SK-MEL-5 (cell line): Measurements from ENCODE around the gene GIPC2. TPM values are rescaled to one million over a fixed set of nuclear protein-coding genes. Genes with fewer than 3 reads are reported as not detected.
"Not testable (repeated sequence)": the region's sequence is repeated elsewhere in the genome, so short reads cannot be mapped to it uniquely, and the experiment has no call there.

Experiments used
- DNase-seq: peaks from one replicate; pipeline ENCODE4 v3.0.0-alpha.2; 2016; ENCODE audit warnings: low read depth, low spot score
- in situ Hi-C: cut with HindIII; loops from 2 replicates; pipeline ENCODE4 v1.10.0; 2016; ENCODE audit warnings: low sequenced_read_pairs, high pct_unique_total_duplicates, low pct_unique_long_range_greater_than_20kb
- polyA plus RNA-seq, 2 experiments: library from polyadenylated mRNA; depleted of rRNA; stranded (reverse); fragments of >200 nt; gene quantifications; 2 replicates each; pipeline ENCODE4 v1.2.3, GENCODE V29; 2015
- total RNA-seq: library from RNA; depleted of rRNA; stranded (reverse); fragments of >200 nt; shearing (Covaris generic); gene quantifications from 2 replicates; pipeline ENCODE4 v1.2.3, GENCODE V29; 2014; rRNA removed

Gene GIPC2, protein sequence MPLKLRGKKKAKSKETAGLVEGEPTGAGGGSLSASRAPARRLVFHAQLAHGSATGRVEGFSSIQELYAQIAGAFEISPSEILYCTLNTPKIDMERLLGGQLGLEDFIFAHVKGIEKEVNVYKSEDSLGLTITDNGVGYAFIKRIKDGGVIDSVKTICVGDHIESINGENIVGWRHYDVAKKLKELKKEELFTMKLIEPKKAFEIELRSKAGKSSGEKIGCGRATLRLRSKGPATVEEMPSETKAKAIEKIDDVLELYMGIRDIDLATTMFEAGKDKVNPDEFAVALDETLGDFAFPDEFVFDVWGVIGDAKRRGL
- total RNA-seq = not detected in 2 replicates
- not detected in 2 replicates for polyA plus RNA-seq (2015; cell fraction: cytosol; rRNA removed)
- polyA plus RNA-seq (2015; cell fraction: nucleus; rRNA removed) = not detected in 2 replicates

DNA sequence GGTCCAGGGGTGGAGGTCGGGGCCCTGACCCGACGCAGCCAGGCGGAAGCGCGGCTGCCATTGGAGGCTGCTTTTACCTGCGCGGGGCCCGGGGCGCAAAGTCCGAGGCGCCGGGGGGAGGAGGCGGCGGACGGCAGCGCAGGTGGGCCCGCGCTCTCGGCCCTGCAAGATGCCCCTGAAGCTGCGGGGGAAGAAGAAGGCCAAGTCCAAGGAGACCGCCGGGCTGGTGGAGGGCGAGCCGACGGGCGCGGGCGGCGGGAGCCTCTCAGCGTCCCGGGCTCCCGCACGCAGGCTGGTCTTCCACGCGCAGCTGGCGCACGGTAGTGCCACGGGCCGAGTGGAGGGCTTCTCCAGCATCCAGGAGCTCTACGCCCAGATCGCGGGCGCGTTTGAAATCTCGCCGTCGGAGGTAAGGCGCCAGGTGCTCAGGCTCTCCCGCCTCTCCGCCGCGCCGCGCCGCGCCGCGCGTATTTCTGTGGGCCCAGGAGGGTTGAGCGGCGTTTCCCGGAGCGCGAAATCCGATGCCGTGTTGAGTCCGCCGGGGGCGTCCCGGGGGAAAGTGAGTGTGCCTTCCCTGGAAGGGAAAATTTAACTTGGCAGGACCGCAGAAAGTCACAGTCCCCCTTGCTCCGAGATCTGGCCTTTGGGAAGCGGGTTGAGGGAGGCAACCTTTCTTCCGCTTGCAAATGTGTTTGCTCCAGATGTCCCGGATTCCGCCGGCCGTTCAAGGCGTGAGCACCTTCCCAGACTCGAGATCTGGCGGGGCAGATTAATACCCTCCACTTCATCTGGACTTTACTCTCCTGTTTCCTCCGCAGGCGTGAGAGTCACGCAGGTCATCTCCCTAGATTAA, at the start of gene GIPC2:
TSS of gene GIPC2 (plus strand) at position 41 of the 853 bp plus-strand sequence. CDS start at position 170, 129 bp downstream.
- no peak for DNase-seq
- in situ Hi-C loops = no loop called here

DNA sequence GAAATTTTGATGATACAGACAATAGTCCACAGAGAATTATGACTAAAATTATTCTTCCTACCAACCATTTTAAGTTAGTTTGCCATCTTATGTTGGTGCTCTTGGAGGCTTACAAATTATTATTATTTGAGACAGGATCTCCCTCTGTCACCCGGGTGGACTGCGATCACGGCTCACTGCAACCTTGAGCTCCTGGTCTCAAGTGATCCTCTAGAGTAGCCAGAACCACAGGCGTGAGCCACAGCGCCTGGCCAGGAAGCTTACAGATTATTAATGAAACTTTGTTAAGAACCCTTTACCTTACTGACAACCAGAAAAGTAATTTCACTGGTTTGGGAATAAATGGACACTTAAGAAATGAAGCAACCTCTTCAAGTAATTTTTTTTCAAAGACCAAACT, 49.0 kb upstream of the GIPC2 start:
- in situ Hi-C loops = no loop called here
- DNase-seq = no peak

DNA sequence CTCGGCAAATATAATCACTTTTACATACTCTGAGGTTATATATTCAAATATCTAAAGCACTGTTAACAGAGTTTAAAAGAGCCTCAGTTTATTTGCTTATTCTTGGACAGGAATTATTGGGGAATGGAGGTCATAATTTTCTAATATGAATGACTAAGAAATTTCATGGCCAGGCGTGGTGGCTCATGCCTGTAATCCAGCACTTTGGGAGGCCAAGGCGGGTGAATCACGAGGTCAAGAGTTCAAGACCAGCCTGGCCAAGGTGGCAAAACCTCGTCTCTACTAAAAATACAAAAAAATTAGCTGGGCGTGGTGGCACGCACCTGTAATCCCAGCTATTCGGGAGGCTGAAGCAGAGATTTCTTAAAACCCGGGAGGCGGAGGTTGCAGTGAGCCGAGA, 45.2 kb upstream of the GIPC2 start:
- DNase-seq, in situ Hi-C loops: not testable (repeated sequence)

DNA sequence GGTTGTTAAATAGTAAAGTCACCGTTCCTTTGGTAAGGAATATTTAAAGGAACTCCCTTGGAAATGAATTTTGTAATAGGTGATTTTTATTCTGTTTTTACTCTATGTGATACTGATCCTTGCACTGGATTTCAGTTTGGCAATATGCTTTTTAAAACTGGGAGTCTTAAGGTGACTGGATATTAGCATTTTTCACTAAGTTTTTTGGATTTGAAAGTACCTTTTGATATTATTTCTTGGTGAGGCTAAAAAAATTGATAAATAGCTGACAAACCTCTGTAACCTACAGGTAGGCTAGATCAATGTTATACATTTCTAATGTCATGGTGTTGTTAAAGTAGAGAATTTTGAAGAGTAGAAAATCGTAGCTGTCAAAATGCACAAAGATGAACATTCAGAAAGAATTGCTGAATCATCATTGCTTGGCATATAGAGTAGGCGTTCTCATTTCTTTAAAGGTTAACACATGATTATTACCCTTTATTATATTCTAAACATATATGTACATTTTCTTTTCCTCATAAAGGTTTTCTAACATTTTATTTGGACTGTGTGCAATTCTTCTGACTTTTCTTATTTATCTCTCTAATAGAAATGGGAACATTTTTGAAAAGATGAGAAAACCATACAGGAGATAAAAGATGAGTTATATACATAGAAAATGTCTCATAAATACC, 42.6 kb upstream of the GIPC2 start:
- DNase-seq = peak; percentile 33
- in situ Hi-C loops = no loop called here

DNA sequence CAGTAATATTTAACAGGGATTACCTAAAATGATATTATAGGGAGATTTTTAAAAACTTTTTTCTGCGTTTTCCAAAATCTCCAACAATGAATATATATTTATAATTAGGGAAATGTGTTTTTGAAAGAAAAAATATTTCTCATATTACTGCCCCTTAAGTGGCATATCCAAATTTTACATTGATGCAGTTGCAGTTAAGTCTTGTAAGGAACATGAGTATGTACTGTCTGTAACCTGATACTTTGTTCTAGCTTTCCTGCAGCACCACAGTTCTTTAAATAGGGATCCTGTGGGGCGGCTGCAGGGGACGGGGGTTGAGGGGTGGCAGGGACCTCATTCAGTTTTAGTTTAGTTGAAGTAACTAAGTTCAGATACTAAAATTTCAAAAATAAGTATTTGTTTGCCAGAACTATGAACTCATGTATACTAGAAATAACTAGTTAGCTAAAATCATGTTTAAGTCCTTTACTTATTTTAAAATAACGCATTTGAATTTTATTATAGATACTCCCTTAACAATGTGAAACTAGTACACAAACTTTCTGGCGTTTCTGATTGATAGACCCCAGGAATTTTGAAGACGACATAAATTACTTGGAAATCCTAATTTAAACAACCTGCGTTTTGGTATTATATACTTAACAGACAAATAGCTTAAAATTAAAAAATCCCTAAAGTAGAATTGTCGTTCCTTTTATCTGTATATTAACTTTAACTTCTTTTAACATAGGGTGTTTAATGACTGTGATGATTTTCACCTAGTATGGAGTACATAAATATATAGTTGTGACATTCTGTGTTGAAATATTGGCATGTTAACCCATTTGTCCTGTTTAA, 41.7 kb upstream of the GIPC2 start:
- peak; percentile 79 for DNase-seq
- in situ Hi-C loops = no loop called here

DNA sequence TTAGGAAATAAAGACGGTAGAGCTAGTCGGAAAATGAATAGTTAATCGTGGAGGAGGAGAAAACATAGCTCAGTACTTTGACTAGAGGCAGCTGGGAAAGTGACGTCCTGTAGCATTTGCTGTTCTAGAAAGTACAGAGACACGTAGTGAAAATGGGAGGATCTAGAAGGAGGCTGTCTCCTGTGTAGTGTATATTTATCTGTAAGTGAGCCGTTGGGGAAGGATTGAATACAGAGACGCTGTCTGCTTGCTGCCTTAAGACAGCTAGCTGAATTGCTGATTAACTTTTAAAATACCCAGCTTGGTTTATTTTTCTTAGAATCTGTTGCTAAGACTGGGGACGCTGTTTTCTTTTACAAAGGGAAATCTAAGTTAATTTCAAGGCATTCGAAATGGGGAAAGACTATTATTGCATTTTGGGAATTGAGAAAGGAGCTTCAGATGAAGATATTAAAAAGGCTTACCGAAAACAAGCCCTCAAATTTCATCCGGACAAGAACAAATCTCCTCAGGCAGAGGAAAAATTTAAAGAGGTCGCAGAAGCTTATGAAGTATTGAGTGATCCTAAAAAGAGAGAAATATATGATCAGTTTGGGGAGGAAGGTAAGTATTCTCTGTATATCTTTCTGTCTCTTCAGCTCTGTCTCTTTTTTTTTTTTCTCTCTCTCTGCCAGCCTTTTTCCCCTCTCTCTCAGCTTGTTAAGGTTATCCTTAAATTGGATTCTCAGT, 40.9 kb upstream of the GIPC2 start, which contains the start of gene DNAJB4:
TSS of gene DNAJB4 (plus strand) at position 221 of the 729 bp plus-strand sequence. CDS start at position 393, 172 bp downstream.
- in situ Hi-C loops = no loop called here

DNA sequence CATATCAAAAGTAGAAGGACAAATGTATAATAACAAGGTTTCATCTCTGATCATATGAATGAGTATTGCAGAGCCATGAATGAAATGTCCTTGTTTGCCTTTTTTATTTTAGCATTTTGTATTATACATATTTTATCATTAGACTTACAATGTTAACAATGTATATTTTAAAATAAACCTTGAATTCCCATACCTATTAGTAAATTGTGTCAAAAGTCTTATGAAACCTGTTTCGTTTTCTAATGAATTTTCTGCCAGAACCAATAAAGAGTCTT, 40.4 kb upstream of the GIPC2 start:
- in situ Hi-C loops = no loop called here
- DNase-seq = no peak

More for the DNA sequence above, 40.9 kb upstream of the GIPC2 start, which contains the start of gene DNAJB4:
- DNase-seq = peak; percentile 98

DNA sequence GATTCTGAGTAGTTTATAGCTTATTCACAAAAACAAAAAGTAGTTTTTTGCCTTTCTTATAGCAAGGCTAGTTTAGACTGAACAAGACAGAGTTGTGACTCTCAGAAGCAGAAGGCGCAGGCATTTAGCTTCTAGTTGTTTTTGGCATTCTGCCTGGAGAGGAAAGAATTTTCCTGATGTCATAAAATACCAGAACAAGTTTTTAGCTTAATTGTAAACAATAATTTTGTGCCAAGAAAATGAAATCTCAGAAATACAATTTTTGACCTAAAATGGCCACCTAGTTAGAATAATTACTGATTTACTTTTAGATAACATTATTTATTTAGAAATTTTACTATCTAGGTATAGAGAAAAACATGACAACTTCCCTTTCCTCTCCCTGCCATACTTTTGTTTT, 40.0 kb upstream of the GIPC2 start:
- peak; percentile 66 for DNase-seq
- in situ Hi-C loops = no loop called here

DNA sequence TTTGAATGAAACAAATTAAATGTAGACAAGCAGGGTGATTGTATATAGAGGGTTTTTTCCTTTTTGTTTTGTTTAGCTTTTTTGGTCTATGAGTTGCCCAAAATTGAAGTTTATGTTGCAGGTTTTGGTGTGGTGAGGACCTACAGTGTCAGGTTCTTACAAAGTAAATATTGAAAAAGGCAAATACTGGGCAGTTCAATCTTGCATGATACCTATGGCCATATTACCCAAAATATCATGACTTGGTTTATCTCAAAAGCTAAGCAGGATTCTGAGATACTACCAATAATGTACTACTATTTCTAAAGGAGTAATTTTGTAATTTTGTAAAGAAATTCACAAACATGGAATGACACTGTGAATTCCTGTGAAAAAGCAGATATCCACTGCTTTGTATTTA, 39.2 kb upstream of the GIPC2 start:
- DNase-seq = no peak
- in situ Hi-C loops = no loop called here

DNA sequence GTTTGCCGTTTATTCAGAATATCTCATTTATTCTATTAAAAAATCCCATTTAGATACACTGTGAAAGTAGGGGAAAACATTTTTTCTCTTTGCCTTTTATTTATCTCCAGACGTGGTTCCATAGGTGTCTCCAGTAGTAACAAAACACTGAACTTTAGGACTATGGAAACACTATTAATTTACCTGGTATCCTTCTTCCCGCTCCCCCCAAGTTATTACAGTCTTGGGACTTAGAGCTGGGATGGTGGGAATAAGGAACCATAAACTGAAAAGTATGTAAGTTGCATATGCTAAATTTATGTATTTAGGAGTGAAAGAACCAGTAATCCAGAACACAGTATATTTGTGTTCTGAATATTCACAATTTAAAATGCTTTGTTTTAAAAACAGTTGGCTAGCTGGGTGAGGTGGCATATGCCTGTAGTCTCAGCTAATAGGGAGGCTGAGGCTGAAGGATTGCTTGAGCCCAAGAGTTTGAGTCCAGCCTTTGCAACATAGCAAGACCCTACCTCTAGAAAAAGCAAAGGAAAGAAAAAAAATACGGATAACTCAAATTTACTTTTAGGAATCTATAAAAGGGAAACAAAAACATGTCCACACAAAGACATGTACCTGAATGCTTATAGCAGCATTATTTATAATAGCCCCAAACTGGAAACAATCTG, 38.0 kb upstream of the GIPC2 start:
- in situ Hi-C loops = no loop called here
- no peak for DNase-seq

DNA sequence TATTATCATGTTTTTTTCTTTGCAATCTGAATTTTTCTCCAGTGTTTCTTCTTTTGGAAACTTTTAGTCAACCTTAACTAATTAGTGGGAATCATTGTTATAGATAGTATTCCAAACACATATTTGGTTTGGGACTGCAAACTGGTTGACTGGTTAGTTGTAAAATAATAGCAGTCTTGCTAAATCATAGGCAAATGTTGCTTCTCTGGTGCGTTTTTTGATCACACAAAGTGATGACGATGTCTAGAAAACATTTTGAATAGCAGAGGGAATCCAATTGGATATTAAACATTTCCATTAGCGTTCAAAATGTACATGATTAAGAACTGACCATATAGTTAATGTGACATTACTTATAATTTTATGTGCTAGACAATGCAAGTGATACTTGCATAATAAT, 36.5 kb upstream of the GIPC2 start:
- no peak for DNase-seq
- in situ Hi-C loops = no loop called here

DNA sequence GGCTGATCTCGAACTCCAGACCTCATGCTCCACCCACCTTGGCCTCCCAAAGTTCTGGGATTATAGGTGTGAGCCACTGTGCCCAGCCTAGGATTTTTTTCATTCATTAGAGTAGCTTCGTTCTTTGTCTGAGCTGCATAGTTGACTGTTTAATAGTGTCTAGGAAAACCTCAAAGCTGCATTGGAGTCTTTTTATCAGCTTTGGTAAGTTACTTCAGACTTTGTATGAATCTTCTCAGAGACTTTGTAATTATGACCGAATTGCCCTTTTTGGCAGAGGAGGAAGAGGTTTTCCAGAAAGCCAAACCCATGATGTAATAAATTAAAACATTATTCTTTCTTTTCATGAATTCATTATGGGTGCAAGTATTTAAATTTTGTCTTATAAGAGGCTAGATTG, 35.9 kb upstream of the GIPC2 start:
- DNase-seq = no peak
- in situ Hi-C loops = no loop called here

DNA sequence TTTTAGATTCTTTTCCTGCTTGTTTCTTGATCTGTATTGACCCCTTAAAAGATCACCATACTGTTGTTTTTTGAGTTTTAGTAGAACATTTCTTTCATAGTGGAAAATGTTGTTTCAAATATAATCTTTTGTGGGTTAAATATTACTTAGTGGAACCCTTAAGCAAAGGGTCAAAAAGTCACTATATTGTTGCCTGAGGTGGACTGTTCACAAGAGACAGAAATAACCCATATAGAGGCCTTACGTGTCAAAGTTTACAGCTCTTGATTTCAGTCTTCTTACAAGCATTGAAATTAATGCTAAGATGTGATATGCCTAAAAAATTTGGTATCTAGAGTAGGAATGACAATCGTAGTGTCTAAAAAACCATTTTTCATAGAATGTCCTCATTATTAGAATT, 34.7 kb upstream of the GIPC2 start:
- no peak for DNase-seq
- in situ Hi-C loops = no loop called here

DNA sequence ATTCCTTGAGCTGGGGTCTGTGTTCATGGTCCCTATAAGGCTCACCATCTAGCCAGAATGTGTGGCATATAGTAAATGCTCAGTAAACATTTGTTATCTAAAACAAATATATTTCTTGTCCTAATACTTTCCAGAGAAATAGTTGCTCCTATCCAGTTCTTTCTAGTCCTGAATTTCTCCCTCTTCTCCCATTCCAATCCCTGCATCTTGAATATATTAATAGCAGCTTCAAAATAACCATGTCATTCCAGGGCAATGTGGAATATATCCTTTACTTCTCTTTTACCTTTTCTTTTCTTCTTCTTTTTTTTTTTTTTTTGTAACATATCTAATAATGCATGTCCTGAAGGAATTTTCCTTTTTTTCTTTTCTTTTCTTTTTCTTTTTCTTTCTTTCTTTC, 30.6 kb upstream of the GIPC2 start:
- no peak for DNase-seq
- in situ Hi-C loops = no loop called here

DNA sequence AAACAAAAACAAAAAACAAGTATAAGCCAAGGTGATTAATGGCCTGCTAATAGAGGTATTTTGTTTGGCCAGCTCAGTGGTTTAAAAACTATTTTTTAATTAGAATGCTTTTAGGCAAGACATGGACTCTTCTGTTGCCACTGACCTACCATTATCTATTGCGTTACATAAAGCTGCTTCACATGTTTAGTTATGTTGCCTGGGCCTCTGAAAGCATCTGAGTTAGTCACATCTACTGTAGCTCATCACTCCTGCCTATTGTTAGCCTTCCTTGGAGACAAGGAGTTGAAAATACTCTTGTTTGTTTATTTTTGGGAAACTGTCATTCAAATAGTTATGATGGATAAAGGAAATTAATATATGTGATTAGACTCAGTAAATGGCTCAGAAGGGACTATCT, 26.7 kb upstream of the GIPC2 start:
- in situ Hi-C loops = no loop called here
- DNase-seq = no peak

DNA sequence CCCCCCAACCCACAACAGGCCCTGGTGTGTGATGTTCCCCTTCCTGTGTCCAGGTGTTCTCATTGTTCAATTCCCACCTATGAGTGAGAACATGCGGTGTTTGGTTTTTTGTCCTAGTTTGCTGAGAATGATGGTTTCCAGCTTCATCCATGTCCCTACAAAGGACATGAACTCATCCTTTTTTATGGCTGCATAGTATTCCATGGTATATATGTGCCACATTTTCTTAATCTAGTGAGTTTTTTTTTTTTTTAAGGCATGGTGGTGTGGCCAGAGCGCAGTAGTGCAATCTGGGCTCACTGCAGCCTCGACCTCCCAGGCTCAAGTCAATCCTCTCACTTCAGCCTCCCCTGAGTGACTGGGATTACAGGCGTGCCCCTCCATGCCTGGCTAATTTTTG, 24.6 kb upstream of the GIPC2 start:
- in situ Hi-C loops = not testable (repeated sequence)

More for the DNA sequence above, 24.6 kb upstream of the GIPC2 start:
- not testable (repeated sequence) for DNase-seq
